Myocyte (in vitro differentiated cells): Measurements from ENCODE around the gene KL. TPM values are rescaled to one million over a fixed set of nuclear protein-coding genes. Genes with fewer than 3 reads are reported as not detected.

Experiments
- DNase-seq: peaks from one replicate; pipeline ENCODE4 v3.0.0-alpha.2; 2012; ENCODE audit warnings: low read depth
- total RNA-seq: library from RNA; depleted of rRNA; stranded (reverse); fragments of >200 nt; gene quantifications from 2 replicates; pipeline ENCODE4 v1.2.3, GENCODE V29; 2014

KL gene
- total RNA-seq, 1 donor from 2014 or later: not detected

- peak; percentile 59 for DNase-seq
Observed at GRCh38 chr13:33110386-33110712, 94.1 kb downstream of the KL start.

- DNase-seq: peak; percentile 39
Observed at GRCh38 chr13:33110713-33111413, 94.6 kb downstream of the KL start.

- DNase-seq: peak; percentile 35
Observed at GRCh38 chr13:33111414-33112110, 95.3 kb downstream of the KL start.

- DNase-seq: no peak
Observed at GRCh38 chr13:33112766-33113165, 96.5 kb downstream of the KL start.

- no peak for DNase-seq
Observed at GRCh38 chr13:33114146-33114545, 97.9 kb downstream of the KL start.

GRCh38 chr13:33115274-33115673, 99.1 kb downstream of the KL start:
- no peak for DNase-seq
